K562 (cell line): ENCODE data around the gene GLI3. TPM values are rescaled to one million over a fixed set of nuclear protein-coding genes. Genes with fewer than 3 reads are reported as not detected.

ENCODE experiments used
- ARID2 ChIP-seq: fragments of 450-650 bp; IDR thresholded peaks from 2 replicates; pipeline ENCODE4 v1.6.1; 2017; ENCODE audit warnings: antibody characterized with exemption, mild to moderate bottlenecking
- BRCA1 ChIP-seq, 2 experiments: fragments of 450-650 bp in 1 of 2; sonication (generic) in 1 of 2; formaldehyde crosslinking in 1 of 2; IDR thresholded peaks; 2 replicates each; pipeline versions ENCODE4 v1.5.0 to v1.6.1; 2017 to 2020; ENCODE audit warnings: mild to moderate bottlenecking in 1 of 2, missing genetic modification reagents in 1 of 2
- BRD4 ChIP-seq: fragments of 200-600 bp; sonication (generic); IDR thresholded peaks from 2 replicates; pipeline ENCODE4 v1.6.1; 2017; ENCODE audit warnings: inconsistent platforms
- EWSR1 ChIP-seq: fragments of 450-650 bp; IDR thresholded peaks from 2 replicates; pipeline ENCODE4 v1.6.1; 2018; ENCODE audit warnings: borderline replicate concordance, mild to moderate bottlenecking, low read depth, moderate library complexity; ENCODE audit not compliant: partially characterized antibody
- FIP1L1 ChIP-seq: fragments of 200-400 bp; formaldehyde crosslinking; IDR thresholded peaks from 2 replicates; pipeline ENCODE4 v1.6.1; 2018; ENCODE audit warnings: mild to moderate bottlenecking, low read depth, low read length; ENCODE audit not compliant: poor library complexity, severe bottlenecking
- KAT7 ChIP-seq: sonication (generic); formaldehyde crosslinking; IDR thresholded peaks from 2 replicates; pipeline ENCODE4 v1.8.0; 2022; ENCODE audit warnings: missing genetic modification reagents, mild to moderate bottlenecking, borderline replicate concordance
- KLF1 ChIP-seq: fragments of 450-650 bp; IDR thresholded peaks from 2 replicates; pipeline ENCODE4 v1.6.1; 2016; ENCODE audit warnings: missing genetic modification characterization, missing compliant biosample characterization
- MEF2A ChIP-seq: IDR thresholded peaks from 2 replicates; pipeline ENCODE4 v1.6.1; 2011; ENCODE audit warnings: low read depth, mild to moderate bottlenecking, low read length, moderate library complexity; ENCODE audit not compliant: control insufficient read depth
- NFE2 ChIP-seq: IDR thresholded peaks from 2 replicates; pipeline ENCODE4 v1.6.1; 2014; ENCODE audit warnings: antibody characterized with exemption, low read depth
- RAD21 ChIP-seq, 2 experiments: fragments of 250-450 bp in 1 of 2; fragments of 450-650 bp in 1 of 2; sonication (Bioruptor Pico) in 1 of 2; formaldehyde crosslinking in 1 of 2; IDR thresholded peaks in 1 of 2; conservative IDR thresholded peaks in 1 of 2; 2 replicates each; pipeline versions ENCODE4 v1.4.0 to v1.8.0; 2020 to 2022; ENCODE audit warnings: mild to moderate bottlenecking in 2 of 2, moderate library complexity in 1 of 2
- SMC3 ChIP-seq: conservative IDR thresholded peaks from 2 replicates; pipeline ENCODE4 v1.6.1; 2011; ENCODE audit warnings: low read depth, low read length, improper control_type of control experiment; ENCODE audit not compliant: insufficient read depth
- TCF7 ChIP-seq: sonication (generic); IDR thresholded peaks from 2 replicates; pipeline ENCODE4 v1.6.1; 2016; ENCODE audit warnings: antibody characterized with exemption, borderline replicate concordance
- ZNF76 ChIP-seq: fragments of 250-450 bp; sonication (Bioruptor Pico); IDR thresholded peaks from 2 replicates; pipeline ENCODE4 v1.4.0; 2020; ENCODE audit warnings: mild to moderate bottlenecking, moderate library complexity, borderline replicate concordance
- polyA plus RNA-seq, 8 experiments: library from polyadenylated mRNA; depleted of rRNA in 4 of 8; stranded (reverse) in 5 of 8; unstranded in 3 of 8; fragments of >200 nt; fragmentation: Nextera tagmentation in 2 of 8; fragmentation: Illumina TruSeq in 1 of 8; extraction: Ambion mirVana in 2 of 8; extraction: Trizol in 1 of 8; gene quantifications; 2 replicates each; pipeline versions ENCODE4 v1.2.1 to v1.2.3, GENCODE V29; 2011 to 2014; ENCODE audit warnings: inconsistent platforms in 1 of 8, missing spikeins in 1 of 8
- total RNA-seq, 7 experiments: library from RNA; depleted of rRNA in 6 of 7; stranded (reverse); fragments of >200 nt in 6 of 7; fragmentation: Illumina TruSeq in 2 of 7; extraction: Trizol in 2 of 7; gene quantifications; 2 replicates each; pipeline versions ENCODE4 v1.2.1 to v1.2.3, GENCODE V29; 2011 to 2021; ENCODE audit warnings: low replicate concordance in 1 of 7
- TF ChIP-seq, protein P1 (sequence below), 3 experiments: IDR thresholded peaks in 2 of 3; conservative IDR thresholded peaks in 1 of 3; 2 replicates each; pipeline ENCODE4 v1.5.1; 2011 to 2012; ENCODE audit warnings: low read length in 3 of 3, mild to moderate bottlenecking in 3 of 3, control low read depth in 2 of 3, improper control_type of control experiment in 1 of 3, inconsistent platforms in 1 of 3, low read depth in 1 of 3, mixed read lengths in 1 of 3, moderate library complexity in 1 of 3; ENCODE audit not compliant: insufficient read depth in 2 of 3
- TF ChIP-seq, protein P2 (sequence below), 2 experiments: fragments of 450-650 bp; formaldehyde crosslinking in 1 of 2; IDR thresholded peaks; 2 replicates each; pipeline versions ENCODE4 v1.4.0 to v1.6.1; 2014 to 2020; ENCODE audit warnings: mild to moderate bottlenecking in 2 of 2, borderline replicate concordance in 1 of 2, low read depth in 1 of 2
- TF ChIP-seq, protein P3 (sequence below): fragments of 450-650 bp; formaldehyde crosslinking; IDR thresholded peaks from 2 replicates; pipeline ENCODE4 v1.4.0; 2020; ENCODE audit warnings: mild to moderate bottlenecking, moderate library complexity

The GLI3 gene
- total and polyA plus RNA-seq, 9 of the 15 experiments (the other 6 are each of a cell fraction or from before 2014, with no cell fraction given) = 0.01 to 0.18 (median 0.07) TPM; not detected in 6

DNA sequence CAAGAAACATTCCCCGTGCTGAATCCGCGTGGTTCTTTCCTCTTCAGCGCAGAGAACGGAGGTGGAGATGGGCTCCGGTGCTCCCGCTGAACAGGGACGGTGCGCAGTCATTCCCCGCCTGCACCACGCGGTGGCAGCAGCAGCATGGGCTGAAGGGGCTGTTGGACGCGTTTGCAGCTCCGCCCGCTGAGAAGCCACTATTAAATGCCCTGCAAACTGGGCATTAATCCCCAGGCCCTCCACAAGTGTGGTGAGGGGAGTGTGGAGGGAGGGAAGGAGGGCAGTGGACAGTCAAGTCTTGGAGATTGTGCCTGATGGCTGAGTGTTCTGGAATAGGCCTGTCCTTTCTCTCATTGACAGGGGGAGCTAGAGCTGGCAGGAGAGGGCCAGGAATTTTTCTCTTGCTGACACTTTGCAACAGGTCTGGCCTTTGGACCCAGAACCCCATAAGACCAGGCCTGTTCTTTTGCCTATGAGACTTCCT lies 293.9 kb downstream of the GLI3 start (continued):
- TF ChIP-seq, protein P1, sequence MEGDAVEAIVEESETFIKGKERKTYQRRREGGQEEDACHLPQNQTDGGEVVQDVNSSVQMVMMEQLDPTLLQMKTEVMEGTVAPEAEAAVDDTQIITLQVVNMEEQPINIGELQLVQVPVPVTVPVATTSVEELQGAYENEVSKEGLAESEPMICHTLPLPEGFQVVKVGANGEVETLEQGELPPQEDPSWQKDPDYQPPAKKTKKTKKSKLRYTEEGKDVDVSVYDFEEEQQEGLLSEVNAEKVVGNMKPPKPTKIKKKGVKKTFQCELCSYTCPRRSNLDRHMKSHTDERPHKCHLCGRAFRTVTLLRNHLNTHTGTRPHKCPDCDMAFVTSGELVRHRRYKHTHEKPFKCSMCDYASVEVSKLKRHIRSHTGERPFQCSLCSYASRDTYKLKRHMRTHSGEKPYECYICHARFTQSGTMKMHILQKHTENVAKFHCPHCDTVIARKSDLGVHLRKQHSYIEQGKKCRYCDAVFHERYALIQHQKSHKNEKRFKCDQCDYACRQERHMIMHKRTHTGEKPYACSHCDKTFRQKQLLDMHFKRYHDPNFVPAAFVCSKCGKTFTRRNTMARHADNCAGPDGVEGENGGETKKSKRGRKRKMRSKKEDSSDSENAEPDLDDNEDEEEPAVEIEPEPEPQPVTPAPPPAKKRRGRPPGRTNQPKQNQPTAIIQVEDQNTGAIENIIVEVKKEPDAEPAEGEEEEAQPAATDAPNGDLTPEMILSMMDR (IDR thresholded peaks at IDR 0.05 in 2 of 3, conservative IDR thresholded peaks at IDR 0.05 in 1 of 3; ENCODE audit: insufficient read depth in 2 of 3, low read depth in 1 of 3, low read length in 3 of 3) = peak; percentile 78 to 92 (median 88)
- no peak for TF ChIP-seq BRD4
- TF ChIP-seq SMC3 = peak; percentile 63; the same call in 1 of the 2 replicates
- TF ChIP-seq, protein P2, sequence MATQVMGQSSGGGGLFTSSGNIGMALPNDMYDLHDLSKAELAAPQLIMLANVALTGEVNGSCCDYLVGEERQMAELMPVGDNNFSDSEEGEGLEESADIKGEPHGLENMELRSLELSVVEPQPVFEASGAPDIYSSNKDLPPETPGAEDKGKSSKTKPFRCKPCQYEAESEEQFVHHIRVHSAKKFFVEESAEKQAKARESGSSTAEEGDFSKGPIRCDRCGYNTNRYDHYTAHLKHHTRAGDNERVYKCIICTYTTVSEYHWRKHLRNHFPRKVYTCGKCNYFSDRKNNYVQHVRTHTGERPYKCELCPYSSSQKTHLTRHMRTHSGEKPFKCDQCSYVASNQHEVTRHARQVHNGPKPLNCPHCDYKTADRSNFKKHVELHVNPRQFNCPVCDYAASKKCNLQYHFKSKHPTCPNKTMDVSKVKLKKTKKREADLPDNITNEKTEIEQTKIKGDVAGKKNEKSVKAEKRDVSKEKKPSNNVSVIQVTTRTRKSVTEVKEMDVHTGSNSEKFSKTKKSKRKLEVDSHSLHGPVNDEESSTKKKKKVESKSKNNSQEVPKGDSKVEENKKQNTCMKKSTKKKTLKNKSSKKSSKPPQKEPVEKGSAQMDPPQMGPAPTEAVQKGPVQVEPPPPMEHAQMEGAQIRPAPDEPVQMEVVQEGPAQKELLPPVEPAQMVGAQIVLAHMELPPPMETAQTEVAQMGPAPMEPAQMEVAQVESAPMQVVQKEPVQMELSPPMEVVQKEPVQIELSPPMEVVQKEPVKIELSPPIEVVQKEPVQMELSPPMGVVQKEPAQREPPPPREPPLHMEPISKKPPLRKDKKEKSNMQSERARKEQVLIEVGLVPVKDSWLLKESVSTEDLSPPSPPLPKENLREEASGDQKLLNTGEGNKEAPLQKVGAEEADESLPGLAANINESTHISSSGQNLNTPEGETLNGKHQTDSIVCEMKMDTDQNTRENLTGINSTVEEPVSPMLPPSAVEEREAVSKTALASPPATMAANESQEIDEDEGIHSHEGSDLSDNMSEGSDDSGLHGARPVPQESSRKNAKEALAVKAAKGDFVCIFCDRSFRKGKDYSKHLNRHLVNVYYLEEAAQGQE (IDR thresholded peaks at IDR 0.05; ENCODE audit: borderline replicate concordance) = peak; percentile 54; the same call in 1 of the 2 replicates
- TF ChIP-seq, protein P2 (CRISPR knock-in tag; IDR thresholded peaks at IDR 0.05; ENCODE audit: low read depth) = no peak
- peak; percentile 56; the same call in 1 of the 2 replicates for TF ChIP-seq NFE2
- TF ChIP-seq, protein P3, sequence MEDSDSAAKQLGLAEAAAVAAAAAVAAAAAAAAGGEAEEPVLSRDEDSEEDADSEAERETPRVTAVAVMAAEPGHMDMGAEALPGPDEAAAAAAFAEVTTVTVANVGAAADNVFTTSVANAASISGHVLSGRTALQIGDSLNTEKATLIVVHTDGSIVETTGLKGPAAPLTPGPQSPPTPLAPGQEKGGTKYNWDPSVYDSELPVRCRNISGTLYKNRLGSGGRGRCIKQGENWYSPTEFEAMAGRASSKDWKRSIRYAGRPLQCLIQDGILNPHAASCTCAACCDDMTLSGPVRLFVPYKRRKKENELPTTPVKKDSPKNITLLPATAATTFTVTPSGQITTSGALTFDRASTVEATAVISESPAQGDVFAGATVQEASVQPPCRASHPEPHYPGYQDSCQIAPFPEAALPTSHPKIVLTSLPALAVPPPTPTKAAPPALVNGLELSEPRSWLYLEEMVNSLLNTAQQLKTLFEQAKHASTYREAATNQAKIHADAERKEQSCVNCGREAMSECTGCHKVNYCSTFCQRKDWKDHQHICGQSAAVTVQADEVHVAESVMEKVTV (CRISPR knock-in tag) = peak; percentile 38; the same call in 1 of the 2 replicates
- no peak for TF ChIP-seq MEF2A
- peak; percentile 75 to 79 for TF ChIP-seq RAD21 (CRISPR knock-in tag; conservative IDR thresholded peaks at IDR 0.05 in 1 of 2, IDR thresholded peaks at IDR 0.05 in 1 of 2)
- TF ChIP-seq FIP1L1 = no peak
- no peak for TF ChIP-seq EWSR1
- no peak for TF ChIP-seq KAT7 (CRISPR knock-in tag)
- no peak for TF ChIP-seq ARID2
- TF ChIP-seq KLF1 (tag) = no peak
- TF ChIP-seq ZNF76 (CRISPR knock-in tag) = no peak
- TF ChIP-seq BRCA1 (IDR thresholded peaks at IDR 0.05) = no peak
- TF ChIP-seq BRCA1 (CRISPR knock-in tag; IDR thresholded peaks at IDR 0.05) = no peak
- TF ChIP-seq TCF7 = no peak
